C4-2B (cell line): ENCODE data around the gene PTPRA.

ENCODE experiments used
- CTCF ChIP-seq: fragments of 450-650 bp; conservative IDR thresholded peaks from 2 replicates; pipeline ENCODE4 v1.5.1; 2017; ENCODE audit warnings: mild to moderate bottlenecking
- ZFX ChIP-seq: fragments of 450-650 bp; IDR thresholded peaks from 2 replicates; pipeline ENCODE4 v1.6.1; 2017

- TF ChIP-seq CTCF, result no peak
- no peak for TF ChIP-seq ZFX
Measured at GRCh38 chr20:2851086-2851485, 22.2 kb upstream of the PTPRA start.
